T-helper 22 cell (primary cell): Measurements from ENCODE around the gene AQP2.

ENCODE experiments used
- DNase-seq: peaks from one replicate; pipeline ENCODE4 v3.0.0-alpha.2; 2020; ENCODE audit warnings: low read depth

The AQP2 gene

GRCh38 chr12:49920241-49920914 is 30.2 kb upstream of the AQP2 start:
- DNase-seq = no peak

- DNase-seq = no peak
These were observed 29.6 kb upstream of the AQP2 start for GRCh38 chr12:49920915-49921286.

- DNase-seq = no peak
These were observed 29.2 kb upstream of the AQP2 start for GRCh38 chr12:49921299-49921698.

GRCh38 chr12:49921936-49922335 is 28.6 kb upstream of the AQP2 start:
- DNase-seq = no peak

GRCh38 chr12:49922349-49923034 is 28.0 kb upstream of the AQP2 start:
- DNase-seq = no peak

- DNase-seq = no peak
These were observed 27.4 kb upstream of the AQP2 start for GRCh38 chr12:49923035-49923644.

- DNase-seq = no peak
These were observed 26.5 kb upstream of the AQP2 start for GRCh38 chr12:49923880-49924556.

- no peak for DNase-seq
These were observed 25.8 kb upstream of the AQP2 start for GRCh38 chr12:49924628-49925246.

GRCh38 chr12:49925433-49926204 is 24.9 kb upstream of the AQP2 start:
- no peak for DNase-seq

- DNase-seq = no peak
These were observed 22.1 kb upstream of the AQP2 start for GRCh38 chr12:49928471-49928870.

GRCh38 chr12:49929581-49929980 is 21.0 kb upstream of the AQP2 start:
- DNase-seq = no peak

GRCh38 chr12:49930515-49931288 is 19.8 kb upstream of the AQP2 start:
- DNase-seq = no peak

GRCh38 chr12:49932023-49932422 is 18.5 kb upstream of the AQP2 start:
- DNase-seq = no peak

- no peak for DNase-seq
These were observed 17.9 kb upstream of the AQP2 start for GRCh38 chr12:49932533-49933130.

GRCh38 chr12:49933796-49934195 is 16.7 kb upstream of the AQP2 start:
- DNase-seq = no peak

GRCh38 chr12:49934505-49934904 is 16.0 kb upstream of the AQP2 start:
- no peak for DNase-seq

GRCh38 chr12:49936925-49937324 is 13.6 kb upstream of the AQP2 start:
- no peak for DNase-seq

GRCh38 chr12:49937639-49938300 is 12.8 kb upstream of the AQP2 start:
- no peak for DNase-seq

GRCh38 chr12:49939307-49939706 is 11.2 kb upstream of the AQP2 start:
- no peak for DNase-seq

GRCh38 chr12:49939707-49940106 is 10.8 kb upstream of the AQP2 start:
- no peak for DNase-seq
